CD4-positive, alpha-beta memory T cell (primary cell): Measurements from ENCODE around the gene LASP1. TPM values are rescaled to one million over a fixed set of nuclear protein-coding genes. Genes with fewer than 3 reads are reported as not detected.
A peak's percentile ranks its signal among the peaks of the same experiment; 100 is the strongest.

Experiments
- CTCF ChIA-PET: fragments of 350-600 bp; sonication (Branson Sonifier 250); formaldehyde crosslinking; loops from one replicate; lab custom pipeline; 2021; ENCODE audit warnings: inconsistent platforms; ENCODE audit not compliant: partially characterized antibody; lab: Charles Lee
- POLR2A ChIA-PET: fragments of 350-600 bp; sonication (Branson Sonifier 250); formaldehyde crosslinking; loops from one replicate; lab custom pipeline; 2021; ENCODE audit not compliant: partially characterized antibody; lab: Charles Lee
- DNase-seq, 5 donors: peaks; one replicate each; pipeline versions ENCODE4 v3.0.0 to v3.0.0-alpha.2; 2020 to 2022; ENCODE audit warnings: mixed read lengths in 1 of 5
- H3K27ac ChIP-seq: one replicate; pipeline ENCODE4 v1.7.0; 2013; ENCODE audit warnings: low read depth, low read length
- H3K27me3 ChIP-seq: 2 replicates; pipeline ENCODE4 v1.7.0; 2013; ENCODE audit warnings: mild to moderate bottlenecking, low read length, moderate library complexity; ENCODE audit not compliant: insufficient read depth
- H3K36me3 ChIP-seq: 2 replicates; pipeline ENCODE4 v1.7.0; 2013; ENCODE audit warnings: mild to moderate bottlenecking, low read length, moderate library complexity; ENCODE audit not compliant: insufficient read depth
- H3K4me1 ChIP-seq: 2 replicates; pipeline ENCODE4 v1.7.0; 2013; ENCODE audit warnings: mild to moderate bottlenecking, low read length, moderate library complexity; ENCODE audit not compliant: insufficient read depth
- H3K4me3 ChIP-seq, 2 donors: one replicate each; pipeline ENCODE4 v1.7.0; 2013; ENCODE audit warnings: low read length in 2 of 2, mild to moderate bottlenecking in 1 of 2
- H3K9me3 ChIP-seq, 2 donors: one replicate each; pipeline ENCODE4 v1.7.0; 2013; ENCODE audit warnings: low read length in 2 of 2, control low read depth in 1 of 2; ENCODE audit not compliant: control insufficient read depth in 1 of 2
- H3K27ac Mint-ChIP-seq, 7 donors: one replicate each; pipeline ENCODE4 v1.8.0; 2020 to 2021; ENCODE audit warnings: mixed read lengths in 7 of 7, mild to moderate bottlenecking in 6 of 7, inconsistent platforms in 3 of 7, moderate library complexity in 3 of 7
- H3K27me3 Mint-ChIP-seq, 2 donors: one replicate each; pipeline ENCODE4 v1.8.0; 2020 to 2021; ENCODE audit warnings: mixed read lengths in 2 of 2
- H3K36me3 Mint-ChIP-seq, 2 donors: one replicate each; pipeline ENCODE4 v1.8.0; 2020 to 2021; ENCODE audit warnings: mixed read lengths in 2 of 2, inconsistent platforms in 1 of 2, mild to moderate bottlenecking in 1 of 2
- H3K4me1 Mint-ChIP-seq, 4 donors: one replicate each; pipeline ENCODE4 v1.8.0; 2020 to 2021; ENCODE audit warnings: mixed read lengths in 4 of 4, mild to moderate bottlenecking in 1 of 4
- H3K4me3 Mint-ChIP-seq, 8 donors: one replicate each; pipeline ENCODE4 v1.8.0; 2020 to 2021; ENCODE audit warnings: mixed read lengths in 8 of 8, mild to moderate bottlenecking in 7 of 8, moderate library complexity in 6 of 8, inconsistent platforms in 3 of 8
- H3K9me3 Mint-ChIP-seq, 8 donors: one replicate each; pipeline ENCODE4 v1.8.0; 2020 to 2021; ENCODE audit warnings: mixed read lengths in 8 of 8, mild to moderate bottlenecking in 5 of 8, inconsistent platforms in 3 of 8, moderate library complexity in 1 of 8
- intact Hi-C: fragments of 100-400 bp; cut with micrococcal nuclease; formaldehyde crosslinking; loops from one replicate; pipeline ENCODE4 v1.15.1; 2023
- polyA plus RNA-seq, 2 donors: library from polyadenylated mRNA; unstranded; fragments of 300-500 nt; fragmentation: Illumina TruSeq; gene quantifications; one replicate each; pipeline ENCODE4 v1.2.3, GENCODE V29; 2021
- total RNA-seq, 2 experiments: library from RNA; stranded (reverse); gene quantifications; one replicate each; pipeline ENCODE4 v1.2.3, GENCODE V29; 2021

Gene LASP1
- total and polyA plus RNA-seq, 4 experiments from 2014 or later: 32.1 to 122 (median 92.9) TPM

GRCh38 chr17:38873640-38874380 is 4.0 kb downstream of the LASP1 start:
- H3K4me1 Mint-ChIP-seq: peaks cover 49 to 95% (median 66%) of the 10 kb centered on the region in 4 donors
- Histone ChIP-seq H3K4me3 (no peak overlapping the region), H3K4me1 (peaks cover 71% of the 10 kb centered on the region), H3K9me3 (no peaks in the 10 kb centered on the region), H3K27ac (peak overlapping the region; percentile 13), H3K36me3 (peaks cover 16% of the 10 kb centered on the region), H3K27me3 (no peaks in the 10 kb centered on the region)
- CTCF ChIA-PET: interaction anchor here (1.2 to 1.6 kb wide), 4 partner anchors 12 to 370 kb away, joined by 3 to 5 read pairs (median 3); no protein-coding TSS in a partner anchor
- H3K27ac Mint-ChIP-seq: peak overlapping the region; percentile 66 to 100 (median 84)
- H3K9me3 Mint-ChIP-seq: peaks cover 0 to 7% (median 0%) of the 10 kb centered on the region in 8 donors
- POLR2A ChIA-PET: interaction anchor here (4.8 to 9.5 kb wide), 5 partner anchors 9 to 50 kb away, joined by 38 to 229 read pairs (median 133); partner anchors contain the start of genes CWC25, LASP1NB and RPL23
- peak overlapping the region; percentile 15 to 95 (median 52) for H3K4me3 Mint-ChIP-seq
- DNase-seq: no peak
- peaks cover 12 to 54% of the 10 kb centered on the region in 2 donors for H3K36me3 Mint-ChIP-seq
- H3K27me3 Mint-ChIP-seq: peaks cover 0 to 3% of the 10 kb centered on the region in 2 donors
- intact Hi-C loops: loop anchor here (5.0 kb wide), 3 partner anchors 93 to 172 kb away; partner anchors contain the start of gene FBXO47

- intact Hi-C loops: loop anchor here (5.0 kb wide), 3 partner anchors 93 to 172 kb away; partner anchors contain the start of gene FBXO47
- ChIA-PET CTCF (no interaction called here), POLR2A (interaction anchor here (1.0 to 9.5 kb wide), 5 partner anchors 11 to 23 kb away, joined by 4 to 229 read pairs (median 12); partner anchors contain the start of gene RPL23)
- peak overlapping the region; percentile 29 for H3K27ac ChIP-seq
- no peak overlapping the region for H3K4me3 ChIP-seq
- no peaks in the 10 kb centered on the region for H3K27me3 ChIP-seq
- Mint-ChIP-seq H3K4me1 (peaks cover 52 to 95% (median 70%) of the 10 kb centered on the region in 4 donors), H3K36me3 (peaks cover 16 to 51% of the 10 kb centered on the region in 2 donors), H3K27ac (peak overlapping the region; percentile 49 to 100 (median 87)), H3K4me3 (peak overlapping the region in 6 of 8 donors; percentile 27 to 95 (median 58)), H3K27me3 (no peaks in the 10 kb centered on the region), H3K9me3 (peaks cover 0 to 2% (median 0%) of the 10 kb centered on the region in 8 donors)
- H3K36me3 ChIP-seq: peaks cover 20% of the 10 kb centered on the region
- no peak for DNase-seq
- H3K4me1 ChIP-seq: peaks cover 80% of the 10 kb centered on the region
- H3K9me3 ChIP-seq: no peaks in the 10 kb centered on the region
Observed at GRCh38 chr17:38874505-38875400, 4.9 kb downstream of the LASP1 start.

GRCh38 chr17:38875477-38876075 is 5.7 kb downstream of the LASP1 start:
- peaks cover 22 to 52% of the 10 kb centered on the region in 2 donors for H3K36me3 Mint-ChIP-seq
- H3K4me3 Mint-ChIP-seq: peak overlapping the region in 5 of 8 donors; percentile 16 to 76 (median 50)
- Histone ChIP-seq H3K9me3 (no peaks in the 10 kb centered on the region), H3K27ac (peak overlapping the region; percentile 29), H3K27me3 (no peaks in the 10 kb centered on the region), H3K36me3 (peaks cover 24% of the 10 kb centered on the region), H3K4me3 (no peak overlapping the region), H3K4me1 (peaks cover 88% of the 10 kb centered on the region)
- intact Hi-C loops: no loop called here
- CTCF ChIA-PET: no interaction called here
- POLR2A ChIA-PET: interaction anchor here (1.0 to 9.5 kb wide), 4 partner anchors 11 to 22 kb away, joined by 4 to 133 read pairs (median 8); no protein-coding TSS in a partner anchor
- no peak for DNase-seq
- no peaks in the 10 kb centered on the region for H3K9me3 Mint-ChIP-seq
- peak overlapping the region; percentile 49 to 100 (median 87) for H3K27ac Mint-ChIP-seq
- peaks cover 59 to 98% (median 77%) of the 10 kb centered on the region in 4 donors for H3K4me1 Mint-ChIP-seq
- H3K27me3 Mint-ChIP-seq: no peaks in the 10 kb centered on the region

- ChIA-PET CTCF (interaction anchor here (1.4 kb wide), 1 partner anchor 276 kb away, joined by 6 read pairs; no protein-coding TSS in a partner anchor), POLR2A (interaction anchor here (1.0 to 3.0 kb wide), 5 partner anchors 9 to 52 kb away, joined by 3 to 12 read pairs (median 7); partner anchors contain the start of genes CWC25 and RPL23)
- H3K4me1 ChIP-seq: peaks cover 92% of the 10 kb centered on the region
- peak in 3 of 5 donors; percentile 37 to 71 (median 57) for DNase-seq
- no peaks in the 10 kb centered on the region for H3K27me3 ChIP-seq
- H3K27me3 Mint-ChIP-seq: no peaks in the 10 kb centered on the region
- peaks cover 25% of the 10 kb centered on the region for H3K36me3 ChIP-seq
- H3K9me3 Mint-ChIP-seq: no peaks in the 10 kb centered on the region
- H3K4me1 Mint-ChIP-seq: peaks cover 58 to 98% (median 78%) of the 10 kb centered on the region in 4 donors
- intact Hi-C loops: no loop called here
- H3K4me3 ChIP-seq: no peak overlapping the region
- no peaks in the 10 kb centered on the region for H3K9me3 ChIP-seq
- H3K36me3 Mint-ChIP-seq: peaks cover 26 to 51% of the 10 kb centered on the region in 2 donors
- peak overlapping the region; percentile 81 to 100 (median 87) for H3K27ac Mint-ChIP-seq
- peak overlapping the region in 7 of 8 donors; percentile 29 to 70 (median 66) for H3K4me3 Mint-ChIP-seq
- H3K27ac ChIP-seq: peak overlapping the region; percentile 44
Observed at GRCh38 chr17:38877130-38877851, 7.4 kb downstream of the LASP1 start.

GRCh38 chr17:38879878-38880665 is 10.2 kb downstream of the LASP1 start:
- peaks cover 34 to 59% of the 10 kb centered on the region in 2 donors for H3K36me3 Mint-ChIP-seq
- no peak for DNase-seq

More at GRCh38 chr17:38879878-38880665, 10.2 kb downstream of the LASP1 start:
- intact Hi-C loops: no loop called here
- Histone ChIP-seq H3K27me3 (no peaks in the 10 kb centered on the region), H3K36me3 (peaks cover 25% of the 10 kb centered on the region), H3K9me3 (no peaks in the 10 kb centered on the region), H3K4me3 (no peak overlapping the region), H3K27ac (peak overlapping the region; percentile 31), H3K4me1 (peaks cover 92% of the 10 kb centered on the region)
- ChIA-PET CTCF (interaction anchor here (1.3 to 2.0 kb wide), 2 partner anchors 11 kb away, joined by 3 to 7 read pairs; partner anchors contain the start of gene LASP1), POLR2A (interaction anchor here (0.7 to 10.4 kb wide), 6 partner anchors 10 to 26 kb away, joined by 4 to 138 read pairs (median 6); partner anchors contain the start of genes LASP1 and RPL23)
- Mint-ChIP-seq H3K9me3 (no peaks in the 10 kb centered on the region), H3K4me1 (peaks cover 59 to 95% (median 75%) of the 10 kb centered on the region in 4 donors), H3K27me3 (no peaks in the 10 kb centered on the region), H3K27ac (peak overlapping the region; percentile 33 to 90 (median 83)), H3K4me3 (peak overlapping the region in 7 of 8 donors; percentile 59 to 77 (median 69))
